Tibial artery (tissue), 4 donors: ENCODE results near the gene B3GALT6.

Experiments used
- DNase-seq, 2 donors: peaks; one replicate each; pipeline ENCODE4 v3.0.0-alpha.2; 2019
- H3K27ac ChIP-seq, 2 donors: fragments of 200-600 bp; sonication (generic) in 1 of 2; 1 replicate in 1 of 2; 2 replicates in 1 of 2; pipeline ENCODE4 v1.5.1; 2018 to 2019; ENCODE audit warnings: mild to moderate bottlenecking in 1 of 2
- H3K27me3 ChIP-seq, 2 donors: fragments of 200-600 bp; sonication (generic) in 1 of 2; one replicate each; pipeline versions ENCODE4 v1.5.1 to v1.6.0; 2016 to 2019
- H3K36me3 ChIP-seq, 3 donors: fragments of 200-600 bp; sonication (generic) in 2 of 3; one replicate each; pipeline ENCODE4 v1.5.1; 2016 to 2019; ENCODE audit warnings: mild to moderate bottlenecking in 2 of 3
- H3K4me1 ChIP-seq, 4 donors: fragments of 200-600 bp; sonication (generic) in 2 of 4; 1 replicate in 3 of 4; 2 replicates in 1 of 4; pipeline ENCODE4 v1.5.1; 2016 to 2019
- H3K4me3 ChIP-seq, 2 donors: fragments of 200-600 bp; sonication (generic) in 1 of 2; 1 replicate in 1 of 2; 2 replicates in 1 of 2; pipeline ENCODE4 v1.5.1; 2018 to 2019; ENCODE audit warnings: mild to moderate bottlenecking in 2 of 2
- H3K9me3 ChIP-seq, 3 donors: fragments of 200-600 bp; sonication (generic) in 1 of 3; one replicate each; pipeline ENCODE4 v1.5.1; 2016 to 2019
- CTCF ChIP-seq, 2 experiments: fragments of 200-600 bp in 1 of 2; fragments of 450-650 bp in 1 of 2; IDR thresholded peaks; one replicate each; pipeline ENCODE4 v1.5.1; 2017 to 2019; ENCODE audit warnings: antibody characterized with exemption in 2 of 2, mild to moderate bottlenecking in 1 of 2, moderate library complexity in 1 of 2
- intact Hi-C: fragments of 100-400 bp; cut with DNase I; formaldehyde crosslinking; loops from one replicate; pipeline ENCODE4 v1.15.0; 2023; ENCODE audit warnings: low total_unique reads

The B3GALT6 gene

GRCh38 chr1:1207571-1207892, 24.5 kb upstream of the B3GALT6 start:
- Histone ChIP-seq H3K4me3 (no peak overlapping the region), H3K27ac (no peak overlapping the region), H3K36me3 (no peaks in the 10 kb centered on the region), H3K4me1 (peaks cover 0 to 30% (median 19%) of the 10 kb centered on the region in 4 donors), H3K27me3 (peaks cover 0 to 66% of the 10 kb centered on the region in 2 donors), H3K9me3 (no peaks in the 10 kb centered on the region)
- TF ChIP-seq CTCF (IDR thresholded peaks at IDR 0.05), result no peak
- DNase-seq, result no peak
- intact Hi-C loops, result no loop called here

GRCh38 chr1:1208713-1209433, 23.2 kb upstream of the B3GALT6 start:
- peaks cover 0 to 54% of the 10 kb centered on the region in 2 donors for H3K27me3 ChIP-seq
- no peak for DNase-seq
- intact Hi-C loops, result no loop called here
- no peak overlapping the region for H3K27ac ChIP-seq
- no peak for TF ChIP-seq CTCF (IDR thresholded peaks at IDR 0.05)
- peaks cover 0 to 30% (median 19%) of the 10 kb centered on the region in 4 donors for H3K4me1 ChIP-seq
- no peaks in the 10 kb centered on the region for H3K9me3 ChIP-seq
- peak overlapping the region in 1 of 2 donors; percentile 42 for H3K4me3 ChIP-seq
- H3K36me3 ChIP-seq, result no peaks in the 10 kb centered on the region

- no peak for TF ChIP-seq CTCF (IDR thresholded peaks at IDR 0.05)
- no peaks in the 10 kb centered on the region for H3K9me3 ChIP-seq
- no peak overlapping the region for H3K27ac ChIP-seq
- no peak overlapping the region for H3K4me3 ChIP-seq
- DNase-seq, result no peak
- H3K4me1 ChIP-seq, result peaks cover 0 to 28% (median 17%) of the 10 kb centered on the region in 4 donors
- peaks cover 0 to 7% (median 2%) of the 10 kb centered on the region in 3 donors for H3K36me3 ChIP-seq
- H3K27me3 ChIP-seq, result peaks cover 0 to 34% of the 10 kb centered on the region in 2 donors
- intact Hi-C loops, result no loop called here
These were observed 21.1 kb upstream of the B3GALT6 start for GRCh38 chr1:1210726-1211540.

GRCh38 chr1:1211541-1212441, 20.2 kb upstream of the B3GALT6 start:
- Histone ChIP-seq H3K4me3 (no peak overlapping the region), H3K36me3 (peaks cover 3 to 15% (median 8%) of the 10 kb centered on the region in 3 donors), H3K4me1 (peaks cover 0 to 19% (median 11%) of the 10 kb centered on the region in 4 donors), H3K9me3 (no peaks in the 10 kb centered on the region), H3K27me3 (peaks cover 0 to 25% of the 10 kb centered on the region in 2 donors), H3K27ac (no peak overlapping the region)
- no peak for DNase-seq
- TF ChIP-seq CTCF (IDR thresholded peaks at IDR 0.05), result no peak
- intact Hi-C loops, result no loop called here

GRCh38 chr1:1212780-1213344, 19.2 kb upstream of the B3GALT6 start:
- no peak for TF ChIP-seq CTCF (IDR thresholded peaks at IDR 0.05)
- intact Hi-C loops, result no loop called here
- DNase-seq, result no peak
- Histone ChIP-seq H3K27me3 (peaks cover 0 to 14% of the 10 kb centered on the region in 2 donors), H3K4me1 (peaks cover 0 to 11% (median 9%) of the 10 kb centered on the region in 4 donors), H3K27ac (no peak overlapping the region), H3K4me3 (no peak overlapping the region), H3K36me3 (peaks cover 12 to 26% (median 18%) of the 10 kb centered on the region in 3 donors), H3K9me3 (no peaks in the 10 kb centered on the region)
